ENCODE data around the gene CLNK.

CLNK gene

DNA sequence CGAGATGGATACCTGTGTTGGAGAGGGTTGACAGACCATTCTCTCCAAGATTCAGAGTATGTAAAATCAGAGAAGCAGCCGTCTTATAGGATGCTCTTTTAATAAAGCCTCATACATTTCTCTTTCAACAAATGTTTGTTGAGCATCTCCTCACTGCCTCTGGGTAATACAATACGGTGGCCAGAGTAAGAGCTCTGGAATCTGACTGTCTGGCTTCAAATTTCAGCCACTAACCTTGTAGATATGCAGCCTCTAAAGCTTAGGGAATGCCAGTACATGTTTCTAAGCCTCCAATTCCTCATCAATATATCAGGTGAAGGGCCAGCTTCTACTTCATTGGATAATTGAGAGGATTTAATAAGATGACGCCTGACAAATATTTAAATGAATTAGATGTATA lies 61.3 kb downstream of the CLNK start:
- TF ChIP-seq GATA3 (IDR thresholded peaks at IDR 0.05; ENCODE audit: low read depth, low read length) (no peak), GATA2 (IDR thresholded peaks at IDR 0.05; ENCODE audit: low read depth, low read length) (no peak)

DNA sequence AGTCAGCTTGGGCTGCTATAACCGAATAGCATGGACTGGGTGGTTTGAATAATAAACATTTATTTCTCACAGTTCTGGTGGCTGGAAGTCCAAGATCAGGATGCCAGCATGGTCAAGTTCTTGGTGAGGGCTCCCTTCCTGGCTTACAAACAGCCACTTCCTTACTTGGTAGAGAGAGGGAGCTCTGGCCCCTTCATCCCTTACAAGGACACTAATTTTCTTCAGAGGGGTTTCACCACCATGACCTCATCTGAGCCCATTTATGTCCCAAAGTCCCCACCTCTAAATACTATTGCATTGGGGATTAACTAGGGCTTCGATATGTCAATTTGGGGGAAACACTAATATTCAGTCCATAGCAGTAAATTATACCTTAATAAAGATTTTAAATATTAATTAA lies 61.8 kb downstream of the CLNK start:
- no peak for TF ChIP-seq GATA3 (IDR thresholded peaks at IDR 0.05; ENCODE audit: low read depth, low read length)
- TF ChIP-seq GATA2 (IDR thresholded peaks at IDR 0.05; ENCODE audit: low read depth, low read length), result no peak

GRCh38 chr4:10620935-10621488 lies 63.6 kb downstream of the CLNK start:
- TF ChIP-seq GATA2 (IDR thresholded peaks at IDR 0.05; ENCODE audit: low read depth, low read length), result no peak
- TF ChIP-seq GATA3 (IDR thresholded peaks at IDR 0.05; ENCODE audit: low read depth, low read length), result no peak

- no peak for TF ChIP-seq GATA3 (IDR thresholded peaks at IDR 0.05; ENCODE audit: low read depth, low read length)
- no peak for TF ChIP-seq GATA2 (IDR thresholded peaks at IDR 0.05; ENCODE audit: low read depth, low read length)
Observed at GRCh38 chr4:10619855-10620254, 64.7 kb downstream of the CLNK start.

DNA sequence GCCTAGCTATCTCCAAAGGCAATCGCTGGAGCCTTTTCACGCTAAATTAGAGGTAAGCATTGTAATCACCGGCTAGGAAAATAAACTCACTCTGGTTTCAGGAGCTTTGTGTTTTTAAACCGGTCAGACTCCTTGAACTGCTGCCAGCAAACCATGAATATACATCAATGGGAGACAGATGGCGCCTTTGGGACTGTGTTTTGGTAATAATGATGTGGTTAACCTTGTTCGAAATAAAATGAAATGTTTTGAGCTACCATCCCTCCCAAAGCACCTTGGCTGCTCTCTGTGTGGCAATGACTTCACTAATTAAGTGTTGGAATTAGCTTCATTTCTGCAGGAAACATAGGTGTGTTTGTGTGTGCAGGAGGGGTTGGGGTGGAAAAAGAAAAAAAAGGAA lies 65.3 kb downstream of the CLNK start:
- TF ChIP-seq GATA2 (IDR thresholded peaks at IDR 0.05; ENCODE audit: low read depth, low read length) (no peak), GATA3 (IDR thresholded peaks at IDR 0.05; ENCODE audit: low read depth, low read length) (no peak)

- no peak for TF ChIP-seq GATA2 (IDR thresholded peaks at IDR 0.05; ENCODE audit: low read depth, low read length)
- no peak for TF ChIP-seq GATA3 (IDR thresholded peaks at IDR 0.05; ENCODE audit: low read depth, low read length)
Observed at GRCh38 chr4:10613926-10614478, 70.6 kb downstream of the CLNK start.

DNA sequence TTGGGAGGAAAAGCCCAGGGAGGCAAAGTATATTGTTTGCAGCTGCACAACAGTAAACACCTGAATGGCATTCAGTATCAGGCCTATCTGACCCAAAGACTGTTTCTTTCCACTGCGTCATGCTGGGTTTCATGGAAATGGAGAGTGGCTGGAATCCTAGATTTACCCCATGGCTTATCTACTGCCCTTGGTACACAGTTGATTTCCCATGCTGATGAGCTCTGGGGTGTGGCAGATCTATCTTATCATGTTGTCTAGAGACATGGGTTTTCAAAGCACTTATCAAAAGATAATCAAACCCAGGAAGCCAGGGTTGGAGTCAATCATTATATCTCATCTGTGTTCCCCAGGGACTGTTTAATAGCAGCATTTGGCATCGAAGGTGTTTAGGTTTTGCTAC lies 72.1 kb downstream of the CLNK start:
- TF ChIP-seq GATA2 (IDR thresholded peaks at IDR 0.05; ENCODE audit: low read depth, low read length) (no peak), GATA3 (IDR thresholded peaks at IDR 0.05; ENCODE audit: low read depth, low read length) (no peak)

DNA sequence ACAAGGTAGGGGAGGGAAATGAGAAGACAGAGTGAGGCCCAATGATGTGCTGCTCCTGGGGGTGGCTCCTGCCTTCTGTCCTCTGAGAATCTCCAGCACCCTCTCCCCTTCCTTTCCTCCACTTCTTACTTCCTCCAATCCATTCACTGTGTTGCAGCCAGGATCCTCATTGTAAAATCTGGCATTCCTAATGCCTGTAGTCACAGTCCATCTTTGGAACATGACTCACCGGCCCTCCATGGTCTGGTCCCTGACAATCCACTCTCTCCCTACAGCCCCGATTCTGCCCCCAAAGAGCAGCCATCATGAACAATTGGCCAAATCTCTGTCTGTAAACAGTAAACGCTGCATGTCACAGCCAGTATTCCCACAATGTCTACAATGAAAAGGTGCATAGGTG lies 72.9 kb downstream of the CLNK start:
- TF ChIP-seq GATA2 (IDR thresholded peaks at IDR 0.05; ENCODE audit: low read depth, low read length), result no peak
- TF ChIP-seq GATA3 (IDR thresholded peaks at IDR 0.05; ENCODE audit: low read depth, low read length), result no peak

- TF ChIP-seq GATA3 (IDR thresholded peaks at IDR 0.05; ENCODE audit: low read depth, low read length), result no peak
- no peak for TF ChIP-seq GATA2 (IDR thresholded peaks at IDR 0.05; ENCODE audit: low read depth, low read length)
Observed at GRCh38 chr4:10608501-10609219, 75.9 kb downstream of the CLNK start.

DNA sequence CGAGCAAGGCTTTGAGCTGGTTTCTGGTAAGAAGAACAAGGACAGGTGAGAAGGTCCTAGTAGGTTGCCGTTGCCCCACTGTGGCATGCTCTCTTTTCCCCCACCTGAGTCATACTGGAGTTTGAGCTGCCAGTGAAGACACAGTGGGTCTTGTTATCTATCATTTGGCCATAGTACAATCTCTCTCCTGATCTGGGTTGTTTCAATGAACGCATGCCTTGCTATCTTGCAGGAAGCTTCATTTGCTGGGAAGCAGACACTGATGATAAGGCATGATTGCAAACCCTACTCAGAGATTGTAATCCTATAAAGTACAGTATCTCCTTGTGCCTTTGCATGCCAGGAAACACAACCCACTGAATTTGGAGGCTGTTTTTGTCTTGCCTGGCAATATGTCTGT lies 77.4 kb downstream of the CLNK start:
- TF ChIP-seq GATA2 (IDR thresholded peaks at IDR 0.05; ENCODE audit: low read depth, low read length), result no peak

- TF ChIP-seq GATA3 (IDR thresholded peaks at IDR 0.05; ENCODE audit: low read depth, low read length), result no peak
- no peak for TF ChIP-seq GATA2 (IDR thresholded peaks at IDR 0.05; ENCODE audit: low read depth, low read length)
Observed at GRCh38 chr4:10606483-10607155, 77.9 kb downstream of the CLNK start.

GRCh38 chr4:10605746-10606482 lies 78.7 kb downstream of the CLNK start:
- TF ChIP-seq GATA3 (IDR thresholded peaks at IDR 0.05; ENCODE audit: low read depth, low read length) (no peak), GATA2 (IDR thresholded peaks at IDR 0.05; ENCODE audit: low read depth, low read length) (no peak)

GRCh38 chr4:10605031-10605430 lies 79.5 kb downstream of the CLNK start:
- no peak for TF ChIP-seq GATA3 (IDR thresholded peaks at IDR 0.05; ENCODE audit: low read depth, low read length)
- TF ChIP-seq GATA2 (IDR thresholded peaks at IDR 0.05; ENCODE audit: low read depth, low read length), result no peak

GRCh38 chr4:10599574-10599973 lies 85.0 kb downstream of the CLNK start:
- TF ChIP-seq GATA2 (IDR thresholded peaks at IDR 0.05; ENCODE audit: low read depth, low read length) (no peak), GATA3 (IDR thresholded peaks at IDR 0.05; ENCODE audit: low read depth, low read length) (no peak)

Measured in SH-SY5Y (cell line).